ENCODE measurements around the gene REPIN1. TPM values are rescaled to one million over a fixed set of nuclear protein-coding genes. Genes with fewer than 3 reads are reported as not detected.

The REPIN1 gene
- total RNA-seq, 1 donor from 2014 or later = 67.2 TPM

GRCh38 chr7:150404805-150405583 is 36.4 kb downstream of the REPIN1 start:
- H3K4me1 Mint-ChIP-seq (ENCODE audit: low read depth) = peaks cover 57% of the 10 kb centered on the region
- peak; percentile 79 for DNase-seq (ENCODE audit: low spot score)
- no peaks in the 10 kb centered on the region for H3K27me3 Mint-ChIP-seq (ENCODE audit: insufficient read depth)
- peak overlapping the region; percentile 95 for H3K4me3 Mint-ChIP-seq
- peak overlapping the region; percentile 95 for H3K27ac Mint-ChIP-seq
- no peaks in the 10 kb centered on the region for H3K9me3 Mint-ChIP-seq
- intact Hi-C loops (cut with micrococcal nuclease) = loop anchor here (1.0 to 10.0 kb wide), 7 partner anchors 26 to 612 kb away; partner anchors contain the start of genes ACTR3C, ATP6V0E2, LRRC61 and ZNF775
- peaks cover 10% of the 10 kb centered on the region for H3K36me3 Mint-ChIP-seq (ENCODE audit: low read depth)

- Mint-ChIP-seq H3K36me3 (ENCODE audit: low read depth) (peaks cover 15% of the 10 kb centered on the region), H3K4me1 (ENCODE audit: low read depth) (peaks cover 57% of the 10 kb centered on the region), H3K27ac (peak overlapping the region; percentile 95), H3K4me3 (peak overlapping the region; percentile 95), H3K27me3 (ENCODE audit: insufficient read depth) (no peaks in the 10 kb centered on the region), H3K9me3 (no peaks in the 10 kb centered on the region)
- intact Hi-C loops (cut with micrococcal nuclease) = loop anchor here (1.0 to 10.0 kb wide), 7 partner anchors 26 to 612 kb away; partner anchors contain the start of genes ACTR3C, ATP6V0E2, LRRC61 and ZNF775
- peak; percentile 31 for DNase-seq (ENCODE audit: low spot score)
Observed at GRCh38 chr7:150405584-150406311, 37.1 kb downstream of the REPIN1 start.

- intact Hi-C loops (cut with micrococcal nuclease) = loop anchor here (5.0 to 10.0 kb wide), 2 partner anchors 531 to 611 kb away; partner anchors contain the start of gene ATP6V0E2
- DNase-seq (ENCODE audit: low spot score) = no peak
- Mint-ChIP-seq H3K36me3 (ENCODE audit: low read depth) (peaks cover 20% of the 10 kb centered on the region), H3K9me3 (no peaks in the 10 kb centered on the region), H3K4me1 (ENCODE audit: low read depth) (peaks cover 56% of the 10 kb centered on the region), H3K27me3 (ENCODE audit: insufficient read depth) (no peaks in the 10 kb centered on the region), H3K27ac (peak overlapping the region; percentile 95), H3K4me3 (peak overlapping the region; percentile 95)
Observed at GRCh38 chr7:150406312-150406566, 37.6 kb downstream of the REPIN1 start.

- intact Hi-C loops (cut with micrococcal nuclease) = loop anchor here (1.0 to 10.0 kb wide), 3 partner anchors 15 to 611 kb away; partner anchors contain the start of gene ATP6V0E2
- H3K4me1 Mint-ChIP-seq (ENCODE audit: low read depth) = peaks cover 52% of the 10 kb centered on the region
- no peaks in the 10 kb centered on the region for H3K9me3 Mint-ChIP-seq
- peak overlapping the region; percentile 95 for H3K4me3 Mint-ChIP-seq
- H3K27me3 Mint-ChIP-seq (ENCODE audit: insufficient read depth) = no peaks in the 10 kb centered on the region
- H3K27ac Mint-ChIP-seq = peak overlapping the region; percentile 95
- DNase-seq (ENCODE audit: low spot score) = peak; percentile 33
- H3K36me3 Mint-ChIP-seq (ENCODE audit: low read depth) = peaks cover 22% of the 10 kb centered on the region
Observed at GRCh38 chr7:150406567-150407421, 38.2 kb downstream of the REPIN1 start.

GRCh38 chr7:150407588-150408392 is 39.2 kb downstream of the REPIN1 start:
- no peaks in the 10 kb centered on the region for H3K9me3 Mint-ChIP-seq
- peaks cover 46% of the 10 kb centered on the region for H3K4me1 Mint-ChIP-seq (ENCODE audit: low read depth)
- intact Hi-C loops (cut with micrococcal nuclease) = loop anchor here (1.0 to 10.0 kb wide), 3 partner anchors 14 to 610 kb away; partner anchors contain the start of gene ATP6V0E2
- no peaks in the 10 kb centered on the region for H3K27me3 Mint-ChIP-seq (ENCODE audit: insufficient read depth)
- DNase-seq (ENCODE audit: low spot score) = no peak
- H3K27ac Mint-ChIP-seq = no peak overlapping the region
- H3K36me3 Mint-ChIP-seq (ENCODE audit: low read depth) = peaks cover 25% of the 10 kb centered on the region
- no peak overlapping the region for H3K4me3 Mint-ChIP-seq

GRCh38 chr7:150408393-150409299 is 40.0 kb downstream of the REPIN1 start:
- Mint-ChIP-seq H3K9me3 (no peaks in the 10 kb centered on the region), H3K4me1 (ENCODE audit: low read depth) (peaks cover 37% of the 10 kb centered on the region), H3K27me3 (ENCODE audit: insufficient read depth) (peaks cover 1% of the 10 kb centered on the region), H3K4me3 (no peak overlapping the region), H3K36me3 (ENCODE audit: low read depth) (peaks cover 28% of the 10 kb centered on the region), H3K27ac (peak overlapping the region; percentile 15)
- intact Hi-C loops (cut with micrococcal nuclease) = loop anchor here (5.0 to 10.0 kb wide), 2 partner anchors 534 to 609 kb away; partner anchors contain the start of gene ATP6V0E2
- no peak for DNase-seq (ENCODE audit: low spot score)

GRCh38 chr7:150409300-150410030 is 40.8 kb downstream of the REPIN1 start:
- peaks cover 1% of the 10 kb centered on the region for H3K27me3 Mint-ChIP-seq (ENCODE audit: insufficient read depth)
- intact Hi-C loops (cut with micrococcal nuclease) = loop anchor here (5.0 to 10.0 kb wide), 2 partner anchors 535 to 608 kb away; partner anchors contain the start of gene ATP6V0E2

GRCh38 chr7:150410131-150410530 is 41.5 kb downstream of the REPIN1 start:
- peaks cover 28% of the 10 kb centered on the region for H3K36me3 Mint-ChIP-seq (ENCODE audit: low read depth)
- no peak overlapping the region for H3K27ac Mint-ChIP-seq
- H3K4me3 Mint-ChIP-seq = no peak overlapping the region
- intact Hi-C loops (cut with micrococcal nuclease) = no loop called here
- peaks cover 1% of the 10 kb centered on the region for H3K27me3 Mint-ChIP-seq (ENCODE audit: insufficient read depth)
- no peaks in the 10 kb centered on the region for H3K9me3 Mint-ChIP-seq
- H3K4me1 Mint-ChIP-seq (ENCODE audit: low read depth) = peaks cover 26% of the 10 kb centered on the region
- DNase-seq (ENCODE audit: low spot score) = no peak

More at GRCh38 chr7:150409300-150410030, 40.8 kb downstream of the REPIN1 start:
- H3K36me3 Mint-ChIP-seq (ENCODE audit: low read depth) = peaks cover 28% of the 10 kb centered on the region
- no peak for DNase-seq (ENCODE audit: low spot score)
- no peak overlapping the region for H3K4me3 Mint-ChIP-seq
- peaks cover 29% of the 10 kb centered on the region for H3K4me1 Mint-ChIP-seq (ENCODE audit: low read depth)
- H3K9me3 Mint-ChIP-seq = no peaks in the 10 kb centered on the region
- H3K27ac Mint-ChIP-seq = peak overlapping the region; percentile 15

- no peak for DNase-seq (ENCODE audit: low spot score)
- Mint-ChIP-seq H3K4me3 (no peak overlapping the region), H3K27ac (no peak overlapping the region), H3K27me3 (ENCODE audit: insufficient read depth) (peaks cover 1% of the 10 kb centered on the region), H3K4me1 (ENCODE audit: low read depth) (peaks cover 22% of the 10 kb centered on the region), H3K36me3 (ENCODE audit: low read depth) (peaks cover 28% of the 10 kb centered on the region), H3K9me3 (no peaks in the 10 kb centered on the region)
- intact Hi-C loops (cut with micrococcal nuclease) = no loop called here
Observed at GRCh38 chr7:150410680-150411346, 42.2 kb downstream of the REPIN1 start.

GRCh38 chr7:150411606-150412005 is 43.0 kb downstream of the REPIN1 start:
- Mint-ChIP-seq H3K4me1 (ENCODE audit: low read depth) (peaks cover 14% of the 10 kb centered on the region), H3K4me3 (no peak overlapping the region), H3K9me3 (no peaks in the 10 kb centered on the region), H3K36me3 (ENCODE audit: low read depth) (peaks cover 28% of the 10 kb centered on the region), H3K27me3 (ENCODE audit: insufficient read depth) (peaks cover 1% of the 10 kb centered on the region), H3K27ac (no peak overlapping the region)
- DNase-seq (ENCODE audit: low spot score) = no peak
- intact Hi-C loops (cut with micrococcal nuclease) = no loop called here

Data from activated T-helper 1 cell treated with anti-CD3 and anti-CD28 coated beads, Interleukin-12 subunit alpha, Interleukin-12 subunit beta, Interleukin-2, Interleukin-4 antibody, amounts not matched to agents 30 ng/mL and 10 ng/mL and 1 ng/mL, durations not matched to agents 14 hours and 24 hours and 36 hours (primary cell).